Measurements from ENCODE around the gene DSTN. TPM values are rescaled to one million over a fixed set of nuclear protein-coding genes. Genes with fewer than 3 reads are reported as not detected.

Gene DSTN
- total and polyA plus RNA-seq, 10 donors = 62.0 to 157 (median 98.5) TPM

DNA sequence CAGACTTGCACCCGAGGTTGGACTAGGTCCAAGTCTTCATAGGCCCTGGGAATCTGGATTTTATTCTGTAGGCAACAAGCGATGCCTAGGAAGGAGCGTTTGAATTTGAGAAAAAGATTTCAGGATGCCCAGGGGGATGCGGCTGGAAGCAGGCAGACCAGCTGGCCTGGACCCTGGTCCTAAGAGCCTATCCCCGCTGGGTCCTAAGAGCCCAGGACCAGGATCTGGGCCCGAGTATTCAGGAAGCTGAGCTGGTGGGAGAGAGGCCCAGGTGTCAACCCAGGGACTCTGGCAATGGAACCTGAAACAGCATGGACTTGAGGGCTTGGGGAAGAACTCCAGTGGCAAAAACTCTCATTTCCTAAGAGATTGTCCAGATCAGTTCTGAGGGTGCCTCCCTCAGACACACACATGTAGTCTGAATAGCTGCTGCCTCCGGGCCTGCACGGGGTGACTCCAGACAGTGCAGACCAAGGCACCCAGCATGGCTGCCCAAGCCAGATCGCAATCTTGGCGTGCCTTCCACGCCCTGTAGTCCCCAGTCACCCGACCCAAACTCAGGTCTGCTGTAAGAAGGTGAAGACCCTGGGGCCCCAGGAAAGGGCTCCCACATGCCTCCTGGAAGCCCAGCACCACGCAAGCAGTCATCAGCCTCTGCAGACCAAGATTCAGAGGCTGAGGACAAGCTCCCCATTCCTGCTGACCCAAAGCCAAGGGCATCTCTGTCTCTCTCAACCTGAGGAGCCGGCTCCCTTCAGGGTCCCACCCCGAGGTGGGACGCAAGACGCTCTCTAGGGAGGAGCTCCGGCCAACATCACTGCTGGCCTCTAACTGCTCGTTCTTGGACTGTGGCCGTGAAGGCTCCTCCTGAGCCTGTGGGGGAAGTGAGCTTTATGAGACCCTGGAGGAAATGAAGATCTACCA is 77.8 kb downstream of the DSTN start:
- 77 to 87% (median 84%) methylated on average over 13 to 20 of the region's 20 CpGs for WGBS, 5 donors
- Histone ChIP-seq H3K4me1 (peaks cover 36 to 87% (median 63%) of the 10 kb centered on the region in 6 donors), H3K27me3 (replicated peaks in 1 of 7) (no peaks in the 10 kb centered on the region), H3K36me3 (peaks cover 0 to 24% (median 4%) of the 10 kb centered on the region in 6 donors), H3K9me3 (no peaks in the 10 kb centered on the region), H3K4me3 (no peak overlapping the region), H3K27ac (peak overlapping the region in 5 of 8 donors; percentile 34 to 69 (median 63))
- intact Hi-C loops (cut with DNase I; ENCODE audit: low total_unique reads) = no loop called here
- TF ChIP-seq, protein P1, sequence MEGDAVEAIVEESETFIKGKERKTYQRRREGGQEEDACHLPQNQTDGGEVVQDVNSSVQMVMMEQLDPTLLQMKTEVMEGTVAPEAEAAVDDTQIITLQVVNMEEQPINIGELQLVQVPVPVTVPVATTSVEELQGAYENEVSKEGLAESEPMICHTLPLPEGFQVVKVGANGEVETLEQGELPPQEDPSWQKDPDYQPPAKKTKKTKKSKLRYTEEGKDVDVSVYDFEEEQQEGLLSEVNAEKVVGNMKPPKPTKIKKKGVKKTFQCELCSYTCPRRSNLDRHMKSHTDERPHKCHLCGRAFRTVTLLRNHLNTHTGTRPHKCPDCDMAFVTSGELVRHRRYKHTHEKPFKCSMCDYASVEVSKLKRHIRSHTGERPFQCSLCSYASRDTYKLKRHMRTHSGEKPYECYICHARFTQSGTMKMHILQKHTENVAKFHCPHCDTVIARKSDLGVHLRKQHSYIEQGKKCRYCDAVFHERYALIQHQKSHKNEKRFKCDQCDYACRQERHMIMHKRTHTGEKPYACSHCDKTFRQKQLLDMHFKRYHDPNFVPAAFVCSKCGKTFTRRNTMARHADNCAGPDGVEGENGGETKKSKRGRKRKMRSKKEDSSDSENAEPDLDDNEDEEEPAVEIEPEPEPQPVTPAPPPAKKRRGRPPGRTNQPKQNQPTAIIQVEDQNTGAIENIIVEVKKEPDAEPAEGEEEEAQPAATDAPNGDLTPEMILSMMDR (IDR thresholded peaks at IDR 0.05 in 8 of 11, conservative IDR thresholded peaks at IDR 0.05 in 3 of 11) = no peak
- TF ChIP-seq POLR2AphosphoS5 (IDR thresholded peaks at IDR 0.05) (no peak), POLR2A (IDR thresholded peaks at IDR 0.05) (no peak)
- peak; percentile 67 for DNase-seq

DNA sequence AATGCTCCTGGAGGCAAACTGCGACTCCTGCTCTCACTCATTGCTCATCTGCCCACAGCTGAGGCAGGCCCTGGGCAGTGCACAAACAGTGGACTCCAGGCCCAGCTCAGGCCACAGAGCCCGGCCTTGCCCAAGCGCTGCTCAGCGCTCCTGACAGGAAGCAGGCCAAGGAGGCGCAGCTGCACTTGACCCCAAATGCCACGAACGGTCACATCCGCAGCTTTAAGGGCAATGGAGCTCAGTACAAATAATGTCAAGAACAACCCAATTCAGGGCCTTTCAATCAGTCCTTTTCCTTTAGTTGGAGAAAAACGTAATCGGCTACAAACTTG is 78.4 kb downstream of the DSTN start:
- H3K27me3 ChIP-seq (replicated peaks in 1 of 7) = no peaks in the 10 kb centered on the region
- intact Hi-C loops (cut with DNase I; ENCODE audit: low total_unique reads) = no loop called here
- H3K4me3 ChIP-seq = no peak overlapping the region
- H3K9me3 ChIP-seq = no peaks in the 10 kb centered on the region
- peak overlapping the region in 5 of 8 donors; percentile 34 to 69 (median 63) for H3K27ac ChIP-seq
- DNase-seq = peak; percentile 88
- H3K4me1 ChIP-seq = peaks cover 36 to 87% (median 63%) of the 10 kb centered on the region in 6 donors
- WGBS, 5 donors = 18 to 61% (median 34%) methylated on average over 8 to 10 of the region's 10 CpGs
- TF ChIP-seq POLR2AphosphoS5 (IDR thresholded peaks at IDR 0.05) = peak; percentile 87 to 91 (median 88)
- TF ChIP-seq, protein P1 (IDR thresholded peaks at IDR 0.05 in 8 of 11, conservative IDR thresholded peaks at IDR 0.05 in 3 of 11) = no peak
- no peak for TF ChIP-seq POLR2A (IDR thresholded peaks at IDR 0.05)
- peaks cover 0 to 24% (median 0%) of the 10 kb centered on the region in 6 donors for H3K36me3 ChIP-seq

DNA sequence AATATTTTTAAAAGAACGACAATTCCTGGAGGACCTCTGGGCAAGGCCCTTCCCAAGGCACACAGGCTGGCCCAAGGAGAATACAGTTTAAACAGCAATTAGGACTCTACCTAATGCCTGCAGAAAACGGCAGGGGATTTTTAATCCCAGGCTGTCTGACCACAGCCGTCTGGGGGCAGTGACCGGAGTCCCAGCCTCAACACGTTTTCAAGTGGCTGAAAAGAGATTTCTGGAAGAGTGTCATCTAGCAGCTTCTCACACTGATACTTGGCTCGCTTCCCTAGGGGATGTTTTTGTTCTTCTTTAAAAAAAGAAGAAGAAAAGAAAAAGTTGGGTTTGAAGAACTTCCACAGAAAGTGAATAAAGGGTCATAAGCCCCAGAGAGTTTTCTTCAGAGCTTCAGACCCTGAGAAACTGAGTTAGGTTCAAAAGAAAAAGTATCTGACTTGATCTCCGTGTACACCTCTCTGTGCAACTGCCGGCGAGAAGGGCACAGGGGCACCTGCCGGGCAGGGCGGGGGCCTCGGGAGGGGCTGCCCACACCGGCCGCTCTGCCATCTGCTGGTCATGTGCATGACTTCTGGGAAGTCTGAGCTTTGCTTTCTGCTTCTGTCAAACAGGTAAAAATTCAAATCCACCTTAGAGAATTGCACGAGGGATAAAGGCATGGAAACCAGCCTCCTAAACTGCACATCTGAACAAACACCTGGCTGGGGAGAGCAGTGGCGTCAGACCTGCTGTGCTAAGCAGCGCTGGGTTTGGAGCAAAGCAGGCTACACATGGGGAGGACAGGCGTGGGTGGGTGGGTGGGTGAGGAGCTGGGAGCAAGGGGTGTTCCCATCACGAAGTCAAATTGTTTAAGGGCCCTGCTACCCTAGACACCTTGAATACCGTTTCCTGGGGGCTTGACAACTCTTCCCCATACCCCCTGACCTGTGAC is 79.2 kb downstream of the DSTN start:
- no peaks in the 10 kb centered on the region for H3K27me3 ChIP-seq (replicated peaks in 1 of 7)
- WGBS, 5 donors = 42 to 49% (median 47%) methylated on average over 20 of the region's 20 CpGs
- H3K36me3 ChIP-seq = peaks cover 0 to 26% (median 0%) of the 10 kb centered on the region in 6 donors
- TF ChIP-seq, protein P1 (IDR thresholded peaks at IDR 0.05 in 8 of 11, conservative IDR thresholded peaks at IDR 0.05 in 3 of 11) = peak in 7 of 11 experiments; percentile 16 to 53 (median 36)
- no peak for TF ChIP-seq POLR2AphosphoS5 (IDR thresholded peaks at IDR 0.05)
- intact Hi-C loops (cut with DNase I; ENCODE audit: low total_unique reads) = no loop called here
- H3K4me1 ChIP-seq = peaks cover 36 to 84% (median 63%) of the 10 kb centered on the region in 6 donors
- H3K4me3 ChIP-seq = no peak overlapping the region
- peak; percentile 82 for DNase-seq
- peak overlapping the region in 6 of 8 donors; percentile 9 to 69 (median 56) for H3K27ac ChIP-seq
- H3K9me3 ChIP-seq = no peaks in the 10 kb centered on the region
